Peyer's patch (tissue), 4 donors: Measurements from ENCODE around the gene SLC66A2.

ENCODE experiments used
- POLR2A ChIP-seq, 2 donors: fragments of 450-650 bp; IDR thresholded peaks; one replicate each; pipeline ENCODE4 v1.5.1; 2017; ENCODE audit warnings: antibody characterized with exemption in 2 of 2, mild to moderate bottlenecking in 2 of 2, moderate library complexity in 2 of 2
- TF ChIP-seq, protein P1 (sequence below), 6 experiments: fragments of 450-650 bp in 4 of 6; fragments of 200-600 bp in 2 of 6; sonication (generic) in 1 of 6; IDR thresholded peaks; one replicate each; pipeline ENCODE4 v1.5.1; 2017 to 2019; ENCODE audit warnings: antibody characterized with exemption in 6 of 6, mild to moderate bottlenecking in 3 of 6, moderate library complexity in 1 of 6

DNA sequence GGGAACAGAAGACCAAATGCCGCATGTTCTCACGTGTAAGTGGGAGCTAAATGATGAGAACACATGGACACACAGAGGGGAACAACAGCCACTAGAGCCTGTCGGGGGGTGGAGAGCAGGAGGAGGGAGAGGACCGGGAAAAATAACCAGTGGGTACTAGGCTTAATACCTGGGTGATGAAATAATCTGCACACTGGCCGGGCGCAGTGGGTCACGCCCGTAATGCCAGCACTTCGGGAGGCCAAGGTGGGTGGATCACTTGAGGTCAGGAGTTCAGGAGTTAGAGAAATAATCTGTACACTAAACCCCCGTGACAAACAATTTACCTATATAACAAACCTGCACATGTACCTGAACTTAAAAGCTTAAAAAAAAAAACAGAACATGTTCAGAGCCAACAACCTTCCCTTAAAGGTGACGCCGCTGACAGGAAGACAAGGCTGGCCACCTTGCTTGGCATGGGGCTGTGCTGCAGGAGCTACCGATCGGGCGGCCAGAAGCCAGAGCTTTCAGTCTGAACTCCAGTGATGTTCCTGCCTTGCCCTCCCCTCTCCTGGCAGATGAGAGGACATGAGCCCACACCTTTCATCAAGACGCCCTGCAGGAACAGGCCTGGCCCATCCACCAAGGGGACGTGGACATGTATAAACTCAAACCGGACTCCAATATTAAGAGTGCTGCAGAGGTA lies 11.2 kb downstream of the SLC66A2 start:
- TF ChIP-seq, protein P1, sequence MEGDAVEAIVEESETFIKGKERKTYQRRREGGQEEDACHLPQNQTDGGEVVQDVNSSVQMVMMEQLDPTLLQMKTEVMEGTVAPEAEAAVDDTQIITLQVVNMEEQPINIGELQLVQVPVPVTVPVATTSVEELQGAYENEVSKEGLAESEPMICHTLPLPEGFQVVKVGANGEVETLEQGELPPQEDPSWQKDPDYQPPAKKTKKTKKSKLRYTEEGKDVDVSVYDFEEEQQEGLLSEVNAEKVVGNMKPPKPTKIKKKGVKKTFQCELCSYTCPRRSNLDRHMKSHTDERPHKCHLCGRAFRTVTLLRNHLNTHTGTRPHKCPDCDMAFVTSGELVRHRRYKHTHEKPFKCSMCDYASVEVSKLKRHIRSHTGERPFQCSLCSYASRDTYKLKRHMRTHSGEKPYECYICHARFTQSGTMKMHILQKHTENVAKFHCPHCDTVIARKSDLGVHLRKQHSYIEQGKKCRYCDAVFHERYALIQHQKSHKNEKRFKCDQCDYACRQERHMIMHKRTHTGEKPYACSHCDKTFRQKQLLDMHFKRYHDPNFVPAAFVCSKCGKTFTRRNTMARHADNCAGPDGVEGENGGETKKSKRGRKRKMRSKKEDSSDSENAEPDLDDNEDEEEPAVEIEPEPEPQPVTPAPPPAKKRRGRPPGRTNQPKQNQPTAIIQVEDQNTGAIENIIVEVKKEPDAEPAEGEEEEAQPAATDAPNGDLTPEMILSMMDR (IDR thresholded peaks at IDR 0.05) = no peak
- no peak for TF ChIP-seq POLR2A (IDR thresholded peaks at IDR 0.05)
